Measurements from ENCODE around the gene ACBD6. TPM values are rescaled to one million over a fixed set of nuclear protein-coding genes. Genes with fewer than 3 reads are reported as not detected.

The ACBD6 gene
- total RNA-seq, 4 donors from 2014 or later, result 31.3 to 43.1 (median 36.9) TPM

DNA sequence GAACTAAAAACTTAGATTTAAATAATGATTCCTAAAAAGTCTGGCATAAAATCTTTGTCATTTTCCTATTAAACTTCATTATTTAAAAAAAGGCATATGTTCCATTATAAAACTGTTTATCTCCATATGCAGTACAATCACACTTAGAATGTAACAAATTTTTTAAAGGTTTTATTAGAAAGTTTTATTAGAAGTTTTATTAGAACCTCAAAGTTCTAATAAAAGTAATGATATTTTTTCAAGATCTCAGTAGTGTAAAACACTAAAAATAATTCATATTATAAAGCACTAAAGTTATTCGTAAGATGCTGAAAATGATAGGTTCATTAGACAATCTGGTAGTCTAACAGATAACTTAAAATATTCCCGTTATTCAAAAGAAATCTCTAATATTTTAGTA lies 43.6 kb downstream of the ACBD6 start:
- intact Hi-C loops (cut with DNase I; ENCODE audit: low total_unique reads), result no loop called here
- WGBS, 2 donors, result 93% methylated on average over 2 of the region's 2 CpGs
- TF ChIP-seq CTCF (IDR thresholded peaks at IDR 0.05), result no peak
- DNase-seq (ENCODE audit: low spot score in 2 of 2), result no peak
- H3K4me3 ChIP-seq (ENCODE audit: low read depth, poor library complexity, severe bottlenecking), result no peak overlapping the region

- no peak overlapping the region for H3K4me3 ChIP-seq (ENCODE audit: low read depth, poor library complexity, severe bottlenecking)
- WGBS, 2 donors, result 86 to 91% methylated on average over 4 of the region's 4 CpGs
- intact Hi-C loops (cut with DNase I; ENCODE audit: low total_unique reads), result no loop called here
- no peak for TF ChIP-seq POLR2A (IDR thresholded peaks at IDR 0.05)
- no peak for TF ChIP-seq CTCF (IDR thresholded peaks at IDR 0.05)
- DNase-seq (ENCODE audit: low spot score in 2 of 2), result no peak
Observed at GRCh38 chr1:180456191-180456590, 46.2 kb downstream of the ACBD6 start.

DNA sequence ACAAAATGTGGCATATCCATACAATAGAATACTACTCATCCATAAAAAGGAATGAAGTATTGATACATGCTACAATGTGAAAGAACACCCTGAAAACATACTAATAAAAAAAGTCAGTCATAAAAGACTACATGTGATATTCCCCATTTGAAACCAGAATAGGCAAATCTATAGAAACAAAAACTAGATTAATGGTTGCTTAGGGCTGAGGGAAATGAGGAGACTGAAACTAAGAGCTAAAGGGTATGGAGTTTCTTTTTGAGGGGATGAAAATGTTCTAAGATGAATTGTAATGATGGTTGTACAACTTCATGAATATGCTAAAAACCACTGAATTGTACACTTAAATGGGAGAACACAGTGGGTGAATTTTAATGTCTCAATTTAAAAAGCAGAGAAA lies 50.9 kb downstream of the ACBD6 start:
- no peak for DNase-seq (ENCODE audit: low spot score in 2 of 2)
- intact Hi-C loops (cut with DNase I; ENCODE audit: low total_unique reads), result no loop called here
- no peak overlapping the region for H3K4me3 ChIP-seq (ENCODE audit: low read depth, poor library complexity, severe bottlenecking)
- TF ChIP-seq POLR2A (IDR thresholded peaks at IDR 0.05) (no peak), CTCF (IDR thresholded peaks at IDR 0.05) (no peak)

DNA sequence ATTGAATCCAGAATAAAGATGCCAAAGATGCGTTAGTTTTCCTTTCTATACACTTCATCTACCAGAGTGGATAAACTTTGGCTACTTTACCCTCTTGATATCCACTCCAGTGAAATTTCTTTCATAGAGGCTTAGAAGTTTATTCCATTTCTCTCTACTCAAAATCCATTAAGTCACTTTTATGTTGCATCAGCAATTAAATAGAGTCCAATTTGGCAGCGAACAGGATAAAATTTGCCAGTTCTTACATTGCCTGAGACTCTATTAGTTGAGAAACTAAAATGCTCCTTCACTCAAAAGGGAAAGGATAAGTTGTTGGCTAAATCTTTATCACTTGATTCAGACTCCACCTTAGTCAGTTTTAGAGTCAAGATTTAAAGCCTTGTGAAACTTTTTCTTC lies 57.9 kb downstream of the ACBD6 start:
- intact Hi-C loops (cut with DNase I; ENCODE audit: low total_unique reads), result no loop called here
- no peak overlapping the region for H3K4me3 ChIP-seq (ENCODE audit: low read depth, poor library complexity, severe bottlenecking)
- no peak for TF ChIP-seq CTCF (IDR thresholded peaks at IDR 0.05)
- TF ChIP-seq POLR2A (IDR thresholded peaks at IDR 0.05), result no peak
- no peak for DNase-seq (ENCODE audit: low spot score in 2 of 2)
- WGBS, 2 donors, result 55 to 61% methylated on average over 2 of the region's 2 CpGs

- WGBS, 2 donors, result 97 to 100% methylated on average over 1 of the region's 1 CpG
- TF ChIP-seq CTCF (IDR thresholded peaks at IDR 0.05) (no peak), POLR2A (IDR thresholded peaks at IDR 0.05) (no peak)
- intact Hi-C loops (cut with DNase I; ENCODE audit: low total_unique reads), result no loop called here
- H3K4me3 ChIP-seq (ENCODE audit: low read depth, poor library complexity, severe bottlenecking), result no peak overlapping the region
- no peak for DNase-seq (ENCODE audit: low spot score in 2 of 2)
Observed at GRCh38 chr1:180440335-180440734, 62.0 kb downstream of the ACBD6 start.

GRCh38 chr1:180435566-180435965 lies 66.8 kb downstream of the ACBD6 start:
- H3K4me3 ChIP-seq (ENCODE audit: low read depth, poor library complexity, severe bottlenecking), result no peak overlapping the region
- WGBS, 2 donors, result 95 to 98% methylated on average over 7 of the region's 7 CpGs
- intact Hi-C loops (cut with DNase I; ENCODE audit: low total_unique reads), result no loop called here
- no peak for DNase-seq (ENCODE audit: low spot score in 2 of 2)
- no peak for TF ChIP-seq POLR2A (IDR thresholded peaks at IDR 0.05)

All from lower leg skin (tissue), 4 donors.